Measurements from ENCODE around the gene SS18L1. TPM values are rescaled to one million over a fixed set of nuclear protein-coding genes. Genes with fewer than 3 reads are reported as not detected.

SS18L1 gene
- total RNA-seq, 1 experiment from 2014 or later: 21.6 TPM

DNA sequence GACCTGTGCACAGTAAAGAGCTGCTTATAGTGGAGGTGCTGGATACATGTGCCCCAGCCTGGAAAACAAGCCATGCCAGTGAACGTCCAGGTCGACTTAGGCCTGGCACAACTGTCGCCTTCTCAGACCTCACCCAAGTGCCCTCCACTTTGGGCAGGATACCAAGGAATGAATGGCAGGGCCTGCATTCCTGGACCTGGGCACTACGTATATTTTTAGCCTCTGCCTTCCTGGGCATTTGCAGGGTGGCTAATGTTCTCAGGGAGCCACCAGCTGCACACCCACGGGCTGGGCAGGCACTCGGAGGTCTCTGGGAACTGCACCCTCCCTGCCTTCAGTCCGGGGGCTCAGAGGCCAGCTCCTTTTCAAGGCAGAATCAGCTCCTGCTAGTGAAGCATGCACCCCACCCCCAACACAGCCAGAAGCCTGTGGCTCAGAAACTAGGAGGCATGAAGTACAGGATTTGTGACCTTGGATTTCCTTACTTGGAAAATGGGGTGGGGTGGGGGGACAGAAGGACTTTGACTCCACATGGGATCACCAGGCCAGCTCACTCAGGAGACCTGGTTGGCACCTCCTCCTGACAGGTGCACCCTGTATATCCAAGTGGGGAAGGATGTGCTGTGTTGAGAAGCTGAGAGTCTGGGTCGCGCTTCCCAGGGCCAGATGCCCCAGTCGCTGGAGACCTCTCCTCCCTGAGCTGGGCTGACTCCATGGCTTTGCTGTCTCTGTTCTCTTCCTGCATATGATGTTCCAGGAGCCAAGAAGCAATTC, 23.8 kb upstream of the SS18L1 start:
- Histone ChIP-seq H3K4me1 (ENCODE audit: control insufficient read depth, insufficient read depth, low read length) (peaks cover 22% of the 10 kb centered on the region), H3K36me3 (ENCODE audit: control insufficient read depth, insufficient read depth, low read length) (peaks cover 2% of the 10 kb centered on the region; the same call in 1 of the 2 replicates), H3K4me3 (ENCODE audit: low read depth in 2 of 2, low read length in 2 of 2) (no peak overlapping the region), H3K27me3 (ENCODE audit: control insufficient read depth, insufficient read depth, low read length) (no peaks in the 10 kb centered on the region), H3K9me3 (ENCODE audit: control insufficient read depth, insufficient read depth, low read depth, low read length) (no peaks in the 10 kb centered on the region), H3K27ac (ENCODE audit: low read length) (no peak overlapping the region)
- ATAC-seq (no peak), DNase-seq (ENCODE audit: low read depth, low spot score) (no peak)
- intact Hi-C loops (cut with micrococcal nuclease; ENCODE audit: unreplicated experiment) (no loop called here), in situ Hi-C loops (cut with HindIII; ENCODE audit: low pct_unique_long_range_greater_than_20kb, low sequenced_read_pairs) (no loop called here)
- no peak for TF ChIP-seq TCF7L2 (IDR thresholded peaks at IDR 0.05; ENCODE audit: low read depth, low read length)
- TF ChIP-seq, protein P1, sequence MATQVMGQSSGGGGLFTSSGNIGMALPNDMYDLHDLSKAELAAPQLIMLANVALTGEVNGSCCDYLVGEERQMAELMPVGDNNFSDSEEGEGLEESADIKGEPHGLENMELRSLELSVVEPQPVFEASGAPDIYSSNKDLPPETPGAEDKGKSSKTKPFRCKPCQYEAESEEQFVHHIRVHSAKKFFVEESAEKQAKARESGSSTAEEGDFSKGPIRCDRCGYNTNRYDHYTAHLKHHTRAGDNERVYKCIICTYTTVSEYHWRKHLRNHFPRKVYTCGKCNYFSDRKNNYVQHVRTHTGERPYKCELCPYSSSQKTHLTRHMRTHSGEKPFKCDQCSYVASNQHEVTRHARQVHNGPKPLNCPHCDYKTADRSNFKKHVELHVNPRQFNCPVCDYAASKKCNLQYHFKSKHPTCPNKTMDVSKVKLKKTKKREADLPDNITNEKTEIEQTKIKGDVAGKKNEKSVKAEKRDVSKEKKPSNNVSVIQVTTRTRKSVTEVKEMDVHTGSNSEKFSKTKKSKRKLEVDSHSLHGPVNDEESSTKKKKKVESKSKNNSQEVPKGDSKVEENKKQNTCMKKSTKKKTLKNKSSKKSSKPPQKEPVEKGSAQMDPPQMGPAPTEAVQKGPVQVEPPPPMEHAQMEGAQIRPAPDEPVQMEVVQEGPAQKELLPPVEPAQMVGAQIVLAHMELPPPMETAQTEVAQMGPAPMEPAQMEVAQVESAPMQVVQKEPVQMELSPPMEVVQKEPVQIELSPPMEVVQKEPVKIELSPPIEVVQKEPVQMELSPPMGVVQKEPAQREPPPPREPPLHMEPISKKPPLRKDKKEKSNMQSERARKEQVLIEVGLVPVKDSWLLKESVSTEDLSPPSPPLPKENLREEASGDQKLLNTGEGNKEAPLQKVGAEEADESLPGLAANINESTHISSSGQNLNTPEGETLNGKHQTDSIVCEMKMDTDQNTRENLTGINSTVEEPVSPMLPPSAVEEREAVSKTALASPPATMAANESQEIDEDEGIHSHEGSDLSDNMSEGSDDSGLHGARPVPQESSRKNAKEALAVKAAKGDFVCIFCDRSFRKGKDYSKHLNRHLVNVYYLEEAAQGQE (IDR thresholded peaks at IDR 0.05; ENCODE audit: insufficient read depth in 1 of 2, low read depth in 2 of 2, low read length in 1 of 2): no peak
- TF ChIP-seq, protein P2, sequence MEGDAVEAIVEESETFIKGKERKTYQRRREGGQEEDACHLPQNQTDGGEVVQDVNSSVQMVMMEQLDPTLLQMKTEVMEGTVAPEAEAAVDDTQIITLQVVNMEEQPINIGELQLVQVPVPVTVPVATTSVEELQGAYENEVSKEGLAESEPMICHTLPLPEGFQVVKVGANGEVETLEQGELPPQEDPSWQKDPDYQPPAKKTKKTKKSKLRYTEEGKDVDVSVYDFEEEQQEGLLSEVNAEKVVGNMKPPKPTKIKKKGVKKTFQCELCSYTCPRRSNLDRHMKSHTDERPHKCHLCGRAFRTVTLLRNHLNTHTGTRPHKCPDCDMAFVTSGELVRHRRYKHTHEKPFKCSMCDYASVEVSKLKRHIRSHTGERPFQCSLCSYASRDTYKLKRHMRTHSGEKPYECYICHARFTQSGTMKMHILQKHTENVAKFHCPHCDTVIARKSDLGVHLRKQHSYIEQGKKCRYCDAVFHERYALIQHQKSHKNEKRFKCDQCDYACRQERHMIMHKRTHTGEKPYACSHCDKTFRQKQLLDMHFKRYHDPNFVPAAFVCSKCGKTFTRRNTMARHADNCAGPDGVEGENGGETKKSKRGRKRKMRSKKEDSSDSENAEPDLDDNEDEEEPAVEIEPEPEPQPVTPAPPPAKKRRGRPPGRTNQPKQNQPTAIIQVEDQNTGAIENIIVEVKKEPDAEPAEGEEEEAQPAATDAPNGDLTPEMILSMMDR (IDR thresholded peaks at IDR 0.05): no peak
- TF ChIP-seq POLR2AphosphoS5 (IDR thresholded peaks at IDR 0.05; ENCODE audit: low read depth, low read length): no peak
- no peak for TF ChIP-seq SIN3A (IDR thresholded peaks at IDR 0.05; ENCODE audit: borderline replicate concordance, insufficient read depth, low read depth, low read length)
- BruUV-seq (replicated peaks): no TSS peak
- POLR2A ChIA-PET: no interaction called here
- CTCF ChIA-PET: interaction anchor here (1.1 kb wide), 1 partner anchor 109 kb away, joined by 4 read pairs; no protein-coding TSS in a partner anchor

DNA sequence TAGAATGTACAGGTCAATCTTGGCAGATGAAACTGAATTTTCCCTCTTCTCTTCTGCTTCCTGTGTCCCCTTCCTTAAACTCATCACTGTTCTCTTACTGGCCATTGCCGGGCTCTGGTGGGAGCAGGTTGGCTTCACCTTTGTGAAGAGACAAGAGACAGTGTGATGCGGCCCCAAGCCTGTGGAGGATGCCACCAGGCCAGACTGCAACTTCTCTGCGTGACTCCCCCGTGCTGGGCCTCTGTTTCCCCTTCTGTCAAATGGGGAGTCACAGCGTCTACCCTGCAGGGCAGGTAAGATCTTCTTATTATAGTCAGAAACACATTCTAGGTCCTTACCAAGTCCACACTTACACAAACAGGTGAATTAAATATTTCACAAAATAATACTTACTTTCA, 23.2 kb upstream of the SS18L1 start:
- no peaks in the 10 kb centered on the region for H3K9me3 ChIP-seq (ENCODE audit: control insufficient read depth, insufficient read depth, low read depth, low read length)
- H3K27me3 ChIP-seq (ENCODE audit: control insufficient read depth, insufficient read depth, low read length): no peaks in the 10 kb centered on the region
- H3K4me1 ChIP-seq (ENCODE audit: control insufficient read depth, insufficient read depth, low read length): peaks cover 22% of the 10 kb centered on the region
- in situ Hi-C loops (cut with HindIII; ENCODE audit: low pct_unique_long_range_greater_than_20kb, low sequenced_read_pairs): no loop called here
- DNase-seq (ENCODE audit: low read depth, low spot score) (no peak), ATAC-seq (no peak)
- intact Hi-C loops (cut with micrococcal nuclease; ENCODE audit: unreplicated experiment): no loop called here
- BruUV-seq (replicated peaks): no TSS peak
- H3K27ac ChIP-seq (ENCODE audit: low read length): no peak overlapping the region
- ChIA-PET POLR2A (no interaction called here), CTCF (no interaction called here)
- no peak overlapping the region for H3K4me3 ChIP-seq (ENCODE audit: low read depth in 2 of 2, low read length in 2 of 2)
- TF ChIP-seq TCF7L2 (IDR thresholded peaks at IDR 0.05; ENCODE audit: low read depth, low read length) (no peak), POLR2AphosphoS5 (IDR thresholded peaks at IDR 0.05; ENCODE audit: low read depth, low read length) (no peak)
- TF ChIP-seq, protein P2 (IDR thresholded peaks at IDR 0.05): no peak
- peaks cover 3% of the 10 kb centered on the region for H3K36me3 ChIP-seq (ENCODE audit: control insufficient read depth, insufficient read depth, low read length)

Data from Panc1 (cell line).